ENCODE data around the gene SAMD5.

The SAMD5 gene

DNA sequence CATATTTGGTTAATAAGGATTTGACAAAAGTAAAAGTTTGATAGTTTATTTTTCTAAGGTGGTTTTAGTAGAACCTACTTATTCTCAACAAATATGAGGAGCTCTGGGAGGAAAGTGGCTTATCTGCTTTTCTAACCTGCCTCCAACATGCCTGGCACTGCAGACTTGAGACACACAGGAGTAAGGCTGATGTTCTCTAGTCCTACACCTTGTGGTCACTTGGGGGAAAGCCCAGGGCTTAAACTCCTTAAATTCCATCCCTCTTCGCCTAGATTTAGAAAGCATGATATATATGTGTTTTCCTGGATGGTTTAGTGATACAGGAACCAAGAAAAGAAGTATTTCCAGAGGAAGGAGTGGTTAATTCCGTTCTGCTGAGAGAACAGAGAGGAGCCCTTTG lies 39.9 kb upstream of the SAMD5 start:
- H3K4me3 ChIP-seq (replicated peaks; ENCODE audit: low read depth, low read length) = no peak overlapping the region
- TF ChIP-seq, protein P1, sequence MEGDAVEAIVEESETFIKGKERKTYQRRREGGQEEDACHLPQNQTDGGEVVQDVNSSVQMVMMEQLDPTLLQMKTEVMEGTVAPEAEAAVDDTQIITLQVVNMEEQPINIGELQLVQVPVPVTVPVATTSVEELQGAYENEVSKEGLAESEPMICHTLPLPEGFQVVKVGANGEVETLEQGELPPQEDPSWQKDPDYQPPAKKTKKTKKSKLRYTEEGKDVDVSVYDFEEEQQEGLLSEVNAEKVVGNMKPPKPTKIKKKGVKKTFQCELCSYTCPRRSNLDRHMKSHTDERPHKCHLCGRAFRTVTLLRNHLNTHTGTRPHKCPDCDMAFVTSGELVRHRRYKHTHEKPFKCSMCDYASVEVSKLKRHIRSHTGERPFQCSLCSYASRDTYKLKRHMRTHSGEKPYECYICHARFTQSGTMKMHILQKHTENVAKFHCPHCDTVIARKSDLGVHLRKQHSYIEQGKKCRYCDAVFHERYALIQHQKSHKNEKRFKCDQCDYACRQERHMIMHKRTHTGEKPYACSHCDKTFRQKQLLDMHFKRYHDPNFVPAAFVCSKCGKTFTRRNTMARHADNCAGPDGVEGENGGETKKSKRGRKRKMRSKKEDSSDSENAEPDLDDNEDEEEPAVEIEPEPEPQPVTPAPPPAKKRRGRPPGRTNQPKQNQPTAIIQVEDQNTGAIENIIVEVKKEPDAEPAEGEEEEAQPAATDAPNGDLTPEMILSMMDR (IDR thresholded peaks at IDR 0.05; ENCODE audit: insufficient read depth, low read length, poor library complexity, severe bottlenecking) = no peak
- no peak for DNase-seq (ENCODE audit: extremely low read depth, insufficient read length)
- no peaks in the 10 kb centered on the region for H3K36me3 ChIP-seq (ENCODE audit: control insufficient read depth, insufficient read depth, low read length)
- no peaks in the 10 kb centered on the region for H3K27me3 ChIP-seq (replicated peaks; ENCODE audit: control insufficient read depth, insufficient read depth, low read length)

DNA sequence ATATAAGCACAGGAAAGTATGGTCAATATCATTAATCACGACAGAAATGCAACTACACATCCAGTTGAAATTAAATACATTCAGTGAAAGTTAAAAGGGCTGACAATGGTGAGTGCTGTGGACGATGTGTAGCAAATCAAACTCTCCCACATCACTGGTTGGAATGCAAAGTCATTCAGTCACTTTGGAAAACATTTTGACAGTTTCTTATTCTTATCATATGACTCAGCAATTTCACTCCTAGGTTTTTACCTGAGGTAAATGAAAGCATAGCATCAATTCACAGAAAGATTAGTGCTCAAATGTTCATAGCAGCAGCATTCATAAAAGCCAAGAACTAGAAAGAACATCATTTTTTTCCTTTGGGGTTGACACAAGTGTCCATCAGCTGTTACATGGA lies 28.6 kb upstream of the SAMD5 start:
- TF ChIP-seq, protein P1 (IDR thresholded peaks at IDR 0.05; ENCODE audit: insufficient read depth, low read length, poor library complexity, severe bottlenecking) = no peak
- no peak overlapping the region for H3K4me3 ChIP-seq (replicated peaks; ENCODE audit: low read depth, low read length)
- no peaks in the 10 kb centered on the region for H3K36me3 ChIP-seq (ENCODE audit: control insufficient read depth, insufficient read depth, low read length)
- DNase-seq (ENCODE audit: extremely low read depth, insufficient read length) = no peak
- H3K27me3 ChIP-seq (replicated peaks; ENCODE audit: control insufficient read depth, insufficient read depth, low read length) = no peaks in the 10 kb centered on the region

DNA sequence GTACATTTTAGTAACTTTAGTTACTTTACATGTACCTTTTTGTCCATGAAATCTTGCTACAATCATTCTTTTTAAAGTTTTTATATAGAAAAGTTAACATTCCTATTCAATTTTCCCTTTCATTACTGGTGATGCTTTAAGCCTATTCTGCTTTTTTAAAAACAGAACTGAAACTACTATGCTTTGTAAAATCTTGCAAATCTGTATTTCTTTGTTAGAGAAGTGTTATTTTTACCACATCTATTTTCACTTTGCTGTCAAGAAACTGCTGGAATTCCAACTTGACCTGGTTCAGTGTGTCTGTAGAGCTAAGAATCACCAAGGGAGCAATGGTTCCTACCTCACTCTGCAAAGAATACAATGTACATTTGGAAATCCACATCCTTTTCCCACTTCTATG lies 21.8 kb upstream of the SAMD5 start:
- Histone ChIP-seq H3K27me3 (replicated peaks; ENCODE audit: control insufficient read depth, insufficient read depth, low read length) (no peaks in the 10 kb centered on the region), H3K36me3 (ENCODE audit: control insufficient read depth, insufficient read depth, low read length) (no peaks in the 10 kb centered on the region), H3K4me3 (replicated peaks; ENCODE audit: low read depth, low read length) (no peak overlapping the region)
- DNase-seq (ENCODE audit: extremely low read depth, insufficient read length) = peak; percentile 2
- TF ChIP-seq, protein P1 (IDR thresholded peaks at IDR 0.05; ENCODE audit: insufficient read depth, low read length, poor library complexity, severe bottlenecking) = no peak

DNA sequence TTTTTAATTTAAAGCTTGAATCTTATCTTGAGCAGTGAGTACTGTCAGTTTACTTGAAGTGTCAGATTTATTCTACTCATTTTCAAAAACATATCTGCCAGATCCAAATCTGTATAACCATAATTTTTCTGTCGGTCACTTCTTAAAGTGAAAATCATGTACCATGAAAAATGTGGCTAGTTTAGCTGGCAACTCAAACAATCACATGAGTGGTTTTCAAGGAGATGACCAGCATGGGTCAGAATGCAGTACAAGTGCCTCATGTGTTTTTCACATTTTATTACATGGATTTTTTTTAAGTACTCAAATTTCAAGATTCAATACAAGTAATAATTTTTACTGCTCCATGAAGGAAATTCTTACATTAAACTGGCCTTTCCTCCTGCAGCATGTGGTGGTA lies 11.0 kb upstream of the SAMD5 start:
- no peaks in the 10 kb centered on the region for H3K36me3 ChIP-seq (ENCODE audit: control insufficient read depth, insufficient read depth, low read length)
- H3K4me3 ChIP-seq (replicated peaks; ENCODE audit: low read depth, low read length) = no peak overlapping the region
- no peaks in the 10 kb centered on the region; the same call in 1 of the 2 replicates for H3K27me3 ChIP-seq (replicated peaks; ENCODE audit: control insufficient read depth, insufficient read depth, low read length)
- TF ChIP-seq, protein P1 (IDR thresholded peaks at IDR 0.05; ENCODE audit: insufficient read depth, low read length, poor library complexity, severe bottlenecking) = no peak
- no peak for DNase-seq (ENCODE audit: extremely low read depth, insufficient read length)

DNA sequence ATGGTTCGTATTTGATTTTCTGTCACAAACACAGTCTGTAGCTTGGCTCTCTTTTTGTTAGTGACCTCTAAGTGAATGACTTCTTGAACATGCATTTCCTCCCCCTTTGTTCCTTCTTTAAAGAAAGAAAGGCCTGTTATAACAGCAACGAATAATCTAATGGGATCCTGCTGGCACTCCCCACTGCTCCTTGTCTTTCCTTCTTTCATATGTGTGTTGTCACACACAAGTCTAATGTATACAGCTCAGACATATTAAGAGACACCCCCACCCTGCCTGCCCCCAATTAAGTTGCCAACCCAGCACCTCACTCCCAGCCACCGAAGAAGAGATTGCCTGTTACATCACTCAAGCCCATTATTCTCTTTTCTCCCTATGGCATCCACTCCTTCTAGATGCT lies 4.9 kb upstream of the SAMD5 start:
- no peak for DNase-seq (ENCODE audit: extremely low read depth, insufficient read length)
- Histone ChIP-seq H3K36me3 (ENCODE audit: control insufficient read depth, insufficient read depth, low read length) (no peaks in the 10 kb centered on the region), H3K27me3 (replicated peaks; ENCODE audit: control insufficient read depth, insufficient read depth, low read length) (peaks cover 2% of the 10 kb centered on the region), H3K4me3 (replicated peaks; ENCODE audit: low read depth, low read length) (no peak overlapping the region)
- TF ChIP-seq, protein P1 (IDR thresholded peaks at IDR 0.05; ENCODE audit: insufficient read depth, low read length, poor library complexity, severe bottlenecking) = no peak

DNA sequence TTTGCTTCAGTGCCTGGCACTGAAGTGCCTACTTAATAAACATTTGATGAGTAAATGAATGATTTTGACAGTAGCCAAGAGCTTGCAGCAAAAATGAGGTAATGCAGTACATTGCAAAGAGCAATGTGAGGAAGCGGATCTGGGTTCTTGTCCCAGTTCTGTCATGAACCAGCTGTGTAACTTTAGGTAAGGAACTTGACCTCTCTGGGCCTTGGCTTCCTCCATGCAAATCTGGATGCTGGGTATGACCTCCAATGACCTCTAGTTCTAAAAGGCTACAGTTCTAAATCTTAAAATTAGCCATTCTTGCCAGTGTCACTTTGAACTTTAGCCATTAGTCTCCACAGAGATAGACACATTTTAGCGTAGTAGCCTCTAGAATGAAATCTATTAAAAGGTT lies 3.6 kb upstream of the SAMD5 start:
- H3K36me3 ChIP-seq (ENCODE audit: control insufficient read depth, insufficient read depth, low read length) = no peaks in the 10 kb centered on the region
- no peak overlapping the region for H3K4me3 ChIP-seq (replicated peaks; ENCODE audit: low read depth, low read length)
- no peak for DNase-seq (ENCODE audit: extremely low read depth, insufficient read length)
- peaks cover 2% of the 10 kb centered on the region for H3K27me3 ChIP-seq (replicated peaks; ENCODE audit: control insufficient read depth, insufficient read depth, low read length)
- TF ChIP-seq, protein P1 (IDR thresholded peaks at IDR 0.05; ENCODE audit: insufficient read depth, low read length, poor library complexity, severe bottlenecking) = no peak

All from GM06990 (cell line).